HepG2 (cell line): Measurements from ENCODE around the gene PCDH12. TPM values are rescaled to one million over a fixed set of nuclear protein-coding genes. Genes with fewer than 3 reads are reported as not detected.

Experiments
- ARID2 ChIP-seq: sonication (generic); formaldehyde crosslinking; IDR thresholded peaks from 2 replicates; pipeline ENCODE4 v1.8.1; 2022; ENCODE audit warnings: mild to moderate bottlenecking, missing genetic modification reagents, borderline replicate concordance
- CCAR2 ChIP-seq: fragments of 200-400 bp; formaldehyde crosslinking; optimal IDR thresholded peaks from 2 replicates; pipeline ENCODE3; 2018; ENCODE audit warnings: low read depth, mild to moderate bottlenecking, low read length, moderate library complexity
- SAFB2 ChIP-seq: sonication (generic); formaldehyde crosslinking; IDR thresholded peaks from 2 replicates; pipeline ENCODE4 v1.5.1; 2020; ENCODE audit warnings: missing genetic modification reagents, low read depth, mild to moderate bottlenecking, borderline replicate concordance
- SPEN ChIP-seq: sonication (generic); formaldehyde crosslinking; IDR thresholded peaks from 2 replicates; pipeline ENCODE4 v1.5.1; 2020; ENCODE audit warnings: low read depth, mild to moderate bottlenecking, missing genetic modification reagents
- TARDBP ChIP-seq: sonication (generic); formaldehyde crosslinking; IDR thresholded peaks from 2 replicates; pipeline ENCODE4 v1.8.0; 2022; ENCODE audit warnings: mild to moderate bottlenecking, missing genetic modification reagents
- ZNF792 ChIP-seq: IDR thresholded peaks from 2 replicates; pipeline ENCODE4 v1.6.1; 2016
- ZNF841 ChIP-seq: sonication (generic); formaldehyde crosslinking; IDR thresholded peaks from 2 replicates; pipeline ENCODE4 v1.8.1; 2023; ENCODE audit warnings: missing genetic modification reagents, borderline replicate concordance
- polyA plus RNA-seq, 8 experiments: library from polyadenylated mRNA; depleted of rRNA in 3 of 8; stranded (reverse) in 7 of 8; unstranded in 1 of 8; fragments of >200 nt; fragmentation: Illumina TruSeq in 4 of 8; extraction: Trizol in 4 of 8; gene quantifications; 2 replicates each; pipeline versions ENCODE4 v1.2.1 to v1.2.3, GENCODE V29; 2011 to 2016; ENCODE audit warnings: low read depth in 4 of 8, missing spikeins in 1 of 8, mixed read lengths in 1 of 8; ENCODE audit not compliant: insufficient read depth in 1 of 8
- total RNA-seq, 5 experiments: library from RNA; depleted of rRNA; stranded (reverse); fragments of >200 nt; fragmentation: Illumina TruSeq; extraction: Trizol; gene quantifications; 2 replicates each; pipeline ENCODE4 v1.2.3, GENCODE V29; 2016; ENCODE audit warnings: low read depth in 1 of 5
- TF ChIP-seq, protein P1 (sequence below): sonication (generic); formaldehyde crosslinking; IDR thresholded peaks from 2 replicates; pipeline ENCODE4 v1.4.0; 2020; ENCODE audit warnings: mild to moderate bottlenecking, missing genetic modification reagents
- TF ChIP-seq, protein P2 (sequence below): sonication (generic); formaldehyde crosslinking; IDR thresholded peaks from 2 replicates; pipeline ENCODE4 v1.4.0; 2020; ENCODE audit warnings: missing genetic modification reagents, borderline replicate concordance
- TF ChIP-seq, protein P3 (sequence below): sonication (generic); formaldehyde crosslinking; IDR thresholded peaks from 2 replicates; pipeline ENCODE4 v1.8.1; 2023; ENCODE audit warnings: missing genetic modification reagents, mild to moderate bottlenecking, borderline replicate concordance
- TF ChIP-seq, protein P4 (sequence below): sonication (generic); formaldehyde crosslinking; IDR thresholded peaks from 2 replicates; pipeline ENCODE4 v1.4.0; 2020; ENCODE audit warnings: missing genetic modification reagents
- TF ChIP-seq, protein P5 (sequence below): sonication (generic); formaldehyde crosslinking; IDR thresholded peaks from 2 replicates; pipeline ENCODE4 v1.4.0; 2020; ENCODE audit warnings: missing genetic modification reagents

The PCDH12 gene
- total and polyA plus RNA-seq, 2 of the 13 experiments (the other 11 are each of a cell fraction or from before 2014, with no cell fraction given) = not detected

DNA sequence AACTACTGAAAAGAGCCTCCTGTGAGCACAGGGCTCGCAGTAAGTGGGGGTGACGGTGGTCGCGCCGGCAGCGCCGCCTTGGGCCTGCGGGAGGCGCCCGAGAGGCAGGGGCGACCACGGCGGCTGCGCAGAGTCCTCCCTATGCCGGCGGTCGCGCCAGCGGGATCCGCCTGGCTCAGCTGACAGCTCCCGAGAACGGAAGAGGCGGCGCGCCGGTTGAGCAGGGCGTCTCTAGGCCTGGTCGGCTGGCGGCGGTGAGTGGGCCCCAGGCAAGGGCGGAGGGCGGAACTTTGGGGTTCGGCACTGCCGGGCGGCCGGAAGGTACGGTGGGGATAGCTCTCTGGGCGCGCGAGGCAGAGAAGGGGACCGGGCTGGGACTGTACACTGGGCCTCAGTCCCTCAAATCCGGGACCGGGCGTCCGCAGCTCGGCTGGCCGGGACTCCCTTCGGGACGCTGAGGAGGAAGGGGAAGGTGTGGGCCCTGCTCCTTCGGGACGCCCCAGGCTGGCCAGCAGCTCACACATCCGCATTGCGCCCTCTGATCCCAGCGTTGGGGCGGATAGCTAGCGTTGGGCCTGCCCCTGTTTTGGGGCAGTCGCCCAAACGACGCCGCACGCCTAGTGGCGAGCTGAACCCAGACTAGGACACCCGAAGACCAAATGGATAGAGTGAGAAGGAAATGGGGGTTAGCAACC lies 11.1 kb upstream of the PCDH12 start, which contains the start of gene RNF14 (continued):
- TF ChIP-seq, protein P1, sequence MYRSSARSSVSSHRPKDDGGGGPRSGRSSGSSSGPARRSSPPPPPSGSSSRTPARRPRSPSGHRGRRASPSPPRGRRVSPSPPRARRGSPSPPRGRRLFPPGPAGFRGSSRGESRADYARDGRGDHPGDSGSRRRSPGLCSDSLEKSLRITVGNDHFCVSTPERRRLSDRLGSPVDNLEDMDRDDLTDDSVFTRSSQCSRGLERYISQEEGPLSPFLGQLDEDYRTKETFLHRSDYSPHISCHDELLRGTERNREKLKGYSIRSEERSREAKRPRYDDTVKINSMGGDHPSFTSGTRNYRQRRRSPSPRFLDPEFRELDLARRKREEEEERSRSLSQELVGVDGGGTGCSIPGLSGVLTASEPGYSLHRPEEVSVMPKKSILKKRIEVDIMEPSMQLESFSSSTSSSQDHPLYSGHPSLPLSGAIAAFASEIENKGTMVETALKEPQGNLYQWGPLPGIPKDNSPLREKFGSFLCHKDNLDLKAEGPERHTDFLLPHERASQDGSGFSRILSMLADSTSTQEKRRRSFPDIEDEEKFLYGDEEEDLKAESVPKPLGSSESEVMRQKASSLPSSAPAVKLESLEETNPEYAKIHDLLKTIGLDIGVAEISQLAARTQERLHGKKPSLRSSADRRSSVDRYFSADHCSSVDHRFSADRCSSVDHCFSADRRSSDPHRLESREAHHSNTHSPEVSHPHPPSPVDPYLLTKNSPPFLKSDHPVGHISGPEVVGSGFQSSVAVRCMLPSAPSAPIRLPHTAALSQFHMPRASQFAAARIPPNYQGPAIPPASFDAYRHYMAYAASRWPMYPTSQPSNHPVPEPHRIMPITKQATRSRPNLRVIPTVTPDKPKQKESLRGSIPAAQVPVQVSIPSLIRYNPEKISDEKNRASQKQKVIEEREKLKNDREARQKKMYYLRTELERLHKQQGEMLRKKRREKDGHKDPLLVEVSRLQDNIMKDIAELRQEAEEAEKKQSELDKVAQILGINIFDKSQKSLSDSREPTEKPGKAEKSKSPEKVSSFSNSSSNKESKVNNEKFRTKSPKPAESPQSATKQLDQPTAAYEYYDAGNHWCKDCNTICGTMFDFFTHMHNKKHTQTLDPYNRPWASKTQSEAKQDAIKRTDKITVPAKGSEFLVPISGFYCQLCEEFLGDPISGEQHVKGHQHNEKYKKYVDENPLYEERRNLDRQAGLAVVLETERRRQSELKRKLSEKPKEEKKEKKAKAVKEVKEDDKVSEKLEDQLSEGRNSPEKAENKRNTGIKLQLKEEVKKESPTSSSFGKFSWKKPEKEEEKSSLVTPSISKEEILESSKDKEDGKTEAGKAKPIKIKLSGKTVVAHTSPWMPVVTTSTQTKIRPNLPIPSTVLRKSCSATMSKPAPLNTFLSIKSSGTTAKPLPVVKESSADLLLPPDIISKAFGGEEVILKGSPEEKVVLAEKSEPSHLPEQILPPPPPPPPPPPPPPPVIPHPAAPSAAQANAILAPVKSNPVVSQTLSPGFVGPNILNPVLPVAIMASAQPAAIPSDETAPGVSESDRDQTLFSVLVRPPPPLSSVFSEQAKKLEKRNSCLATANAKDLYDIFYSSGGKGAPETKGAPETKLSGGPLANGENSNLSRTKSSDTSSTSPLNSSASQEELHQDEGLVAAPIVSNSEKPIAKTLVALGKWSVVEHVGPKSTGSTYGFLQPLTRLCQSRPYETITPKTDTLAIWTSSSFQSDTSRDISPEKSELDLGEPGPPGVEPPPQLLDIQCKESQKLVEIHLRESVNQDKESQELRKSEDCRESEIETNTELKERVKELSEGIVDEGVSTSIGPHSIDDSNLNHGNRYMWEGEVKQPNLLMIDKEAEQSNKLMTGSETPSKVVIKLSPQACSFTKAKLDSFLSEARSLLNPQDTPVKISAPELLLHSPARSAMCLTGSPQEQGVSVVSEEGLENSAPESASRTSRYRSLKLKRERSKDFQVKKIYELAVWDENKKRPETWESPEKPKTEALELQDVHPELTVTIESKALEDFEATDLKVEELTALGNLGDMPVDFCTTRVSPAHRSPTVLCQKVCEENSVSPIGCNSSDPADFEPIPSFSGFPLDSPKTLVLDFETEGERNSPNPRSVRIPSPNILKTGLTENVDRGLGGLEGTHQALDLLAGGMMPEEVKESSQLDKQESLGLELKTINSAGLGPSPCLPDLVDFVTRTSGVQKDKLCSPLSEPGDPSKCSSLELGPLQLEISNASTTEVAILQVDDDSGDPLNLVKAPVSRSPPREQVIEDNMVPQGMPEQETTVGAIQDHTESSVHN = no peak
- no peak for TF ChIP-seq ZNF841 (CRISPR knock-in tag)
- TF ChIP-seq ARID2 = no peak
- peak; percentile 89 for TF ChIP-seq ZNF792 (CRISPR knock-in tag)
- TF ChIP-seq, protein P2, sequence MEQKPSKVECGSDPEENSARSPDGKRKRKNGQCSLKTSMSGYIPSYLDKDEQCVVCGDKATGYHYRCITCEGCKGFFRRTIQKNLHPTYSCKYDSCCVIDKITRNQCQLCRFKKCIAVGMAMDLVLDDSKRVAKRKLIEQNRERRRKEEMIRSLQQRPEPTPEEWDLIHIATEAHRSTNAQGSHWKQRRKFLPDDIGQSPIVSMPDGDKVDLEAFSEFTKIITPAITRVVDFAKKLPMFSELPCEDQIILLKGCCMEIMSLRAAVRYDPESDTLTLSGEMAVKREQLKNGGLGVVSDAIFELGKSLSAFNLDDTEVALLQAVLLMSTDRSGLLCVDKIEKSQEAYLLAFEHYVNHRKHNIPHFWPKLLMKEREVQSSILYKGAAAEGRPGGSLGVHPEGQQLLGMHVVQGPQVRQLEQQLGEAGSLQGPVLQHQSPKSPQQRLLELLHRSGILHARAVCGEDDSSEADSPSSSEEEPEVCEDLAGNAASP (CRISPR knock-in tag) = peak; percentile 67; the same call in 1 of the 2 replicates
- TF ChIP-seq, protein P3, sequence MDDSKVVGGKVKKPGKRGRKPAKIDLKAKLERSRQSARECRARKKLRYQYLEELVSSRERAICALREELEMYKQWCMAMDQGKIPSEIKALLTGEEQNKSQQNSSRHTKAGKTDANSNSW (CRISPR knock-in tag) = no peak
- TF ChIP-seq SPEN (CRISPR knock-in tag) = peak; percentile 97
- TF ChIP-seq CCAR2 = no peak
- TF ChIP-seq SAFB2 (CRISPR knock-in tag) = peak; percentile 87; the same call in 1 of the 2 replicates
- TF ChIP-seq, protein P4, sequence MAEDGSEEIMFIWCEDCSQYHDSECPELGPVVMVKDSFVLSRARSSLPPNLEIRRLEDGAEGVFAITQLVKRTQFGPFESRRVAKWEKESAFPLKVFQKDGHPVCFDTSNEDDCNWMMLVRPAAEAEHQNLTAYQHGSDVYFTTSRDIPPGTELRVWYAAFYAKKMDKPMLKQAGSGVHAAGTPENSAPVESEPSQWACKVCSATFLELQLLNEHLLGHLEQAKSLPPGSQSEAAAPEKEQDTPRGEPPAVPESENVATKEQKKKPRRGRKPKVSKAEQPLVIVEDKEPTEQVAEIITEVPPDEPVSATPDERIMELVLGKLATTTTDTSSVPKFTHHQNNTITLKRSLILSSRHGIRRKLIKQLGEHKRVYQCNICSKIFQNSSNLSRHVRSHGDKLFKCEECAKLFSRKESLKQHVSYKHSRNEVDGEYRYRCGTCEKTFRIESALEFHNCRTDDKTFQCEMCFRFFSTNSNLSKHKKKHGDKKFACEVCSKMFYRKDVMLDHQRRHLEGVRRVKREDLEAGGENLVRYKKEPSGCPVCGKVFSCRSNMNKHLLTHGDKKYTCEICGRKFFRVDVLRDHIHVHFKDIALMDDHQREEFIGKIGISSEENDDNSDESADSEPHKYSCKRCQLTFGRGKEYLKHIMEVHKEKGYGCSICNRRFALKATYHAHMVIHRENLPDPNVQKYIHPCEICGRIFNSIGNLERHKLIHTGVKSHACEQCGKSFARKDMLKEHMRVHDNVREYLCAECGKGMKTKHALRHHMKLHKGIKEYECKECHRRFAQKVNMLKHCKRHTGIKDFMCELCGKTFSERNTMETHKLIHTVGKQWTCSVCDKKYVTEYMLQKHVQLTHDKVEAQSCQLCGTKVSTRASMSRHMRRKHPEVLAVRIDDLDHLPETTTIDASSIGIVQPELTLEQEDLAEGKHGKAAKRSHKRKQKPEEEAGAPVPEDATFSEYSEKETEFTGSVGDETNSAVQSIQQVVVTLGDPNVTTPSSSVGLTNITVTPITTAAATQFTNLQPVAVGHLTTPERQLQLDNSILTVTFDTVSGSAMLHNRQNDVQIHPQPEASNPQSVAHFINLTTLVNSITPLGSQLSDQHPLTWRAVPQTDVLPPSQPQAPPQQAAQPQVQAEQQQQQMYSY = peak; percentile 73; the same call in 1 of the 2 replicates
- TF ChIP-seq, protein P5, sequence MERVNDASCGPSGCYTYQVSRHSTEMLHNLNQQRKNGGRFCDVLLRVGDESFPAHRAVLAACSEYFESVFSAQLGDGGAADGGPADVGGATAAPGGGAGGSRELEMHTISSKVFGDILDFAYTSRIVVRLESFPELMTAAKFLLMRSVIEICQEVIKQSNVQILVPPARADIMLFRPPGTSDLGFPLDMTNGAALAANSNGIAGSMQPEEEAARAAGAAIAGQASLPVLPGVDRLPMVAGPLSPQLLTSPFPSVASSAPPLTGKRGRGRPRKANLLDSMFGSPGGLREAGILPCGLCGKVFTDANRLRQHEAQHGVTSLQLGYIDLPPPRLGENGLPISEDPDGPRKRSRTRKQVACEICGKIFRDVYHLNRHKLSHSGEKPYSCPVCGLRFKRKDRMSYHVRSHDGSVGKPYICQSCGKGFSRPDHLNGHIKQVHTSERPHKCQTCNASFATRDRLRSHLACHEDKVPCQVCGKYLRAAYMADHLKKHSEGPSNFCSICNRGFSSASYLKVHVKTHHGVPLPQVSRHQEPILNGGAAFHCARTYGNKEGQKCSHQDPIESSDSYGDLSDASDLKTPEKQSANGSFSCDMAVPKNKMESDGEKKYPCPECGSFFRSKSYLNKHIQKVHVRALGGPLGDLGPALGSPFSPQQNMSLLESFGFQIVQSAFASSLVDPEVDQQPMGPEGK (CRISPR knock-in tag) = peak; percentile 13; the same call in 1 of the 2 replicates
- peak; percentile 82 for TF ChIP-seq TARDBP (CRISPR knock-in tag)
